CMK (cell line): ENCODE results near the gene PNPLA7.
"Not testable (repeated sequence)": the region's sequence is repeated elsewhere in the genome, so short reads cannot be mapped to it uniquely, and the experiment has no call there.

Source experiments
- DNase-seq: peaks from one replicate; pipeline ENCODE4 v3.0.0-alpha.2; 2010; ENCODE audit warnings: low read depth

Gene PNPLA7

DNA sequence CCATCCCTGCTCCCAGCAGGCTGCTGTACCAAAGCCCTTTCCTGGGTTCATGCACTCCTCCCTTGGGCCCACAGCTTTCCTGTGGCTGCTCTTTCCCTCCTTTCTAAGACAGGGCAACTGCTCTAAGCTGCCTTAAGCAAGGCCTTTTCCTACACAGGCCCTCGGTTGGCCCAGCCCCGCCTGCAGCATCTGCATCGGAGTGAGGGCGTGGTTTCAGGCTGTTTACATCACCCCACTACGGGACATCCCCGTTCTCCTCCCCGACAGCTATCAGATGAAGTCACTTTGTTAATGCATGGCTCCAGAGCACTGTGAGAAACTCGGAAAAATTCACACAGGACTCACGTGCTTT, 25.1 kb upstream of the PNPLA7 start:
- no peak for DNase-seq

DNA sequence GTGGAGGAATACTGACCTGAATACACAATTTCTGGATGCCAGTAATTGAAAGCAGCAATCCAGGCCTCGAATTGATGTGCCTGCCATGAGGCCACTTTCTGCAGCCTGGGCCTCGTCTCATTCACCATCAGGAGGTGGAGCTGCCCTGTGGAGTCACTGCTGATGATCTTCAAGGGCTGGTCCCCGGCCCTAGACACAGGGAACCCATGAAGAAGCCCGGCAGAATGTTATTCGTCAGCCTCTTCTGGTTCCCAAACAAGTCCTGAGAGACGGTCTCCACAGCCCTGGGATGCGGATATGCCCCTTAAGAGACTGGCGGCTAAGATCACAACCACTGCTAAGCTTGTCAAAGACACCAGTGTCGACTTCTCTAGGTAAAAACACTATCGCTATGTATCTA, 24.0 kb upstream of the PNPLA7 start:
- no peak for DNase-seq

DNA sequence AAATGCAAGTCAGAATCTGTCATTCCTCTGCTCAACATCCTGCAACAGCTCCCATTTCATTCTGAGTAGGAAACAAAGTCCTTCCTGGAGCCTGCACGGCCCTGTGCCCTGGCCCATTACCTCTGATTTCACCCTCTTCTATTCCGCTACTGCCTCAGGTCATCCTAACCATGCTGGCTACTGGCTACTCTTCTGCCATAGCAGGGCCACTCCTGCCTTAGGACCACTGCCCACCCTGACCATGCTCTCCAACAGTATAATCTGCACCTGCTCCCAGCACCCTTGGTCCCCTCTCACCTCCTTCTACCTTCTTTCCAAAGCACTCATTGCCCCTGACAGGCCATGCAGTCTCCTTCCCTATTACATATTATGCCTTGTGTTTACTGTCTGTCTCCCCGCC, 20.4 kb upstream of the PNPLA7 start:
- DNase-seq: no peak

DNA sequence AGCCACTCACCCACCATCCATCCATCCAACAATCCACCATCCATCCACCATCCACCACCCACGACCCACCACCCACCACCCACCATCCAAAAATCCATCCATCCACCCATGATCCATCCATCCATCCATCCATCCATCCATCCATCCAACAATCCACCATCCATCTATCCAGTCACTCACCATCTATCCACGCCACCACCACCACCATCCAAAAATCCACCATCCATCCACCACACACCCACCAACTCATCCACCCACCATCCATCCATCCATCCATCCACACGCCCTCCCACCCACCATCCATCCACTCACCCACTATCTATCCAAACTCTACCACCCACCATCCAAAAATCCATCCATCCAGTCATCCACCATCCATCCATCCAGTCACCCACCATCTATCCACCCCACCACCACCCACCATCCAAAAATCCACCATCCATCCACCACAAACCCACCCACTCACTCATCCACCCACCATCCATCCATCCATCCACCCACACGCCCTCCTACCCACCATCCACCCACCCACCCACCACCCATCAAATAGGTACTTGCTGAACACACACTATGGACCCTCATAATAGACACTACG, 19.5 kb upstream of the PNPLA7 start:
- DNase-seq: no peak

DNA sequence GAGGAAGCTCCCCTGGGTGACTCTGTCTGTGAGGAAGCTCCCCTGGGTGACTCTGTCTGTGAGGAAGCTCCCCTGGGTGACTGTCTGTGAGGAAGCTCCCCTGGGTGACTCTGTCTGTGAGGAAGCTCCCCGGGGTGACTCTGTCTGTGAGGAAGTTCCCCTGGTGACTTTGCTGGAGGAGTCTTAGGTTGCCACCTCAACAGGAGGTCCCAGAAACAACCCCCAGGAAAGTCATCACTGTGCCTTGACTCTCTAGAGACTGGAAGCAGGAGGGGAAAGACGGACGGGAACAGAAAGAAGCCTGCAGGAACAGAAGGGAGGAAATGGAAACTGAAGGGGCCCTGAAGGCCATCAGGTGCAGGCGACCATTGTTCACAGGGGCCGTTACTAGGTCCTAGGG, 18.2 kb upstream of the PNPLA7 start:
- not testable (repeated sequence) for DNase-seq

DNA sequence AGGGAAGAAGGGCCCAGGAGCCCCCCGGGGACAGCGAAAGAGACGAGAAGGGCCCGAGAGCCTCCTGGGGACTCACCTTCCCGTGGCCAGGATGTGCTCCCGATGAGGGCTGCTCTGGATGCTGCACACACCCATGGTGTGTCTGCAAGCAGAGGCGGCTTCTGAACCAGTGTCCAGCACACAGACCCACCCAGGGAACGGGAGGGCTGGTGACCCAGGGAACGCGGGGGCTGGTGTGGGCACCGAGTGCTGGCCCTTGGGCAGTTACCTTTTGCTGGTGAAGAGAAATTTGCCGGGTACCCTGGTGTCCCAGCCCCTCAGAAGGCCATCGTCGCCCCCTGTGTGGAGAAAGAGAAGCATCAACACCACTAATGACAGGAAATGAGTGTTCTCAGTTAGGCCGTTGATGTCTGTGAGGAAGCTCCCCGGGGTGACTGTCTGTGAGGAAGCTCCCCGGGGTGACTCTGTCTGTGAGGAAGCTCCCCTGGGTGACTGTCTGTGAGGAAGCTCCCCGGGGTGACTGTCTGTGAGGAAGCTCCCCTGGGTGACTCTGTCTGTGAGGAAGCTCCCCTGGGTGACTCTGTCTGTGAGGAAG, 14.7 kb upstream of the PNPLA7 start:
- no peak for DNase-seq

DNA sequence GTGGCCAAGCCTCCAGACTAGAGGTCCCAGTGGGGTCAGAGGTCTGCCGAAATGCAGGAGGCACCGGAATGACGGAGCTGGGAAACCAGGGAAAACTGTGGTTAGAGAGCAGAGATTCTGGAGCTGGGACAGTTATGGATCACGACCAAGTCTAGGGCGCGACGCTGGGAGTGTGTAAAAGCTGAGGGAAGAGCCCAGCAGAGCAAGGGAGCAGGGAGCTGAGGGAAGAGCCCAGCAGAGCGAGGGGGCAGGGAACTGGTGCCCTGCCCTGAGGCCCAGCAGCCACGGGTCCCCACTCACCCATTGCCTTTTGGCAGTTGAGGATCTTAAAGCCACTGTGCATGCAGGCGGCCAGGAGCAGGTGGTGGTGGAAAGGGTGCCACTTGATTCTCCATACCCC, 13.9 kb upstream of the PNPLA7 start:
- no peak for DNase-seq

DNA sequence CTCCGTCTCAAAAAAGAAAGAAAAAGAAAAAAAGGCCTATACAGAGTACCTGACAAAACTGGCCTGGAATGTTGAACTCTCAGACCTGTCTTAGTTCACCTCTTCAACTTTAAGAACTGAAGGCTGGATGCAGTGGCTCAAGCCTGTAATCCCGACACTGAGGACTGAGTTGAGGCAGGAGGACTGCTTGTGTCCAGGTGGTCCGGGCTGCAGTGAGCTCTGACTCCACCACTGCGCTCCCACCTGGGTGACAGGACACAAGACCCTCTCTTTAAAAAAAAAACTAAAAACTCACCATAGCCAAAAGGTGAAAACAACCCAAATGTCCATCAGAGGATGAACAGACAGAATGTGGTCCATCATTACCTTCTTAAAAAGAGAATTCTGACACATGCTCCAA, 7.9 kb upstream of the PNPLA7 start:
- no peak for DNase-seq

DNA sequence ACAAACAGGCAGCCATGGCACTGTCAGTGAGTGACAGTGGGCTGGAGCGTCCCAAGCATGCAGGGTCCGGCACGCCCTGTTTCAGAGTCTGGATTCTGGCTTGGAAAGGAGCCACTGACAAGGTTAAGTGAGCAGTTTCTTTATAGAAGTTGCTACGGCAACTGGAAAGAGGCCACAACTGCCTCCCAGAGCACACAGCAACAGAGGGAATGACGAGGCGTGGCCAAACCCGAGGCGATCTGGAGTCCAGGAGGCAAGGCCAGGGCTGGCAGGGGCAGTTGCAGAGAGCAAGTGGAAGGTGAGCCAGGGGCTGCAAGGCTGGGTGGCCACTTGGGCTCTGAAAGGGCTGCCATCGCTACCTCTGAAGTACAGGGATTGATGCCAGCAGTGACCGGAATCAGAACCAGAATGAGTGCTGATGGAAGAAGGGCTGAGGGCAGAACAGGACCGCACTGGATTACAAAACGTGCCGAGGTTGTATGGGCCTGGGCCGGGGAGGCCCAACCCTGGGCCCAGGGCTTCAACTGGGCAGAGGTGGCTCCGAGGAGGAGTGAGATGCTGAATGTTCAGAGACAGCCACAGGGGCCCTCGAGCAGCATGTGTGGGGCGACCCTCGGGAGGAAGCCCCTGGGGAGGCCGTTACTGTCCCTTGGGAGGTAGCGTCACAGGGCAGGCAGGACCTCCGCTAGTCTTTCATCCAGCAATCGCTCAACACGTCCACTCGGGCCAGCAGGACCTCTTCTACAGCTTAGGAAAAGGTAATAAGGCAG, 6.1 kb upstream of the PNPLA7 start:
- DNase-seq: no peak

DNA sequence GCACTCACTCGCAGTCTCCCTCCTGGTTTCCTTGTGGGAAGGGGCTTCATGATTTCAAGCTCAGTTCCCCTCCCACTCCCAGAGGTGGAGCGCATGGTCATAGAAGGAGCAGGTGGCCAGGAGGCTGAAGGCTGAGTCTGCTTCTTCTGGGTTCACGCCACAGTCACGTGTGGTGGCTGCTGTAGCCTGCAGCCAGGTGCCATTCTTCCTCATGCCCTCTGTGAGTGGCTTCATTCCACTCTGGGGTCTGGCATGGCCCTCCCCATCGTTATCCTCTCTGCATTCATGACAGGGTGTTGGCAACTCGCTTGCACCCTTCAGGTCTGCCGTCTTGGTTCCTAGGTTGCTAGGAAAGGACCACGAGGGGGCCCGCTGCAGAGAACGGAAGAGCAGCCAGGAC, 5.0 kb upstream of the PNPLA7 start:
- DNase-seq: no peak

DNA sequence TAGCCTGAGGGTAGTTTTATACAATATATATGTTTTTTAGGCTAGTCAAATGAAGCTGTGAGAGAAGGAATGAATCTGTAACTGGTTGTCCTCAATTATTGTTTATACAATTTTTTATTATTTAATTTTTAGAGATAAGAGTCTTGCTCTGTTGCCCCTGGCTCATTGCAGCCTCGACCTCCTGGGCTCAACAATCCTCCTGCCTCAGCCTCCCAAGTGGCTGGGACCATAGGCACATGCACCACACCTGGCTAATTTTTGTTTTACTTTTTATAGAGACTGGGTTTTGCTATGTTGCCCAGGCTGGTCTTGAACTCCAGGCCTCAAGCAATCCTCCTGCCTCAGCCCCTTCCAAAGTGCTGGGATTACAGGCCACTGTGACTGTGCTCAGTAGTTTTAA, 4.1 kb upstream of the PNPLA7 start:
- DNase-seq: no peak

DNA sequence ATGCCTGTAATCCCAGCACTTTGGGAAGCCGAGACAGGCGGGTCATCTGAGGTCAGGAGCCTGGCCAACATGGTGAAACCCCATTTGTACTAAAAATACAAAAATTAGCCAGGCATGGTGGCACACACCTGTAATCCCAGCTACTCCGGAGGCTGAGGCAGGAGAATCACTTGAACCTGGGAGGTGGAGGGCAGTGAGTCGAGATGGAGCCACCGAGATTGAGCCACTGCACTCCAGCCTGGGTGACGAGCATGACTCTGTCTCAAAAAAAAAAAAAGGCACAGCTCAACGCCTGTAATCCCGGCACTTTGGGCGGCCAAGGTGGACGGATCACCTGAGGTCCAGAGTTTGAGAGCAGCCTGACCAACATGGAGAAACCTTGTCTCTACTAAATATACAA, 3.5 kb upstream of the PNPLA7 start:
- DNase-seq: not testable (repeated sequence)

DNA sequence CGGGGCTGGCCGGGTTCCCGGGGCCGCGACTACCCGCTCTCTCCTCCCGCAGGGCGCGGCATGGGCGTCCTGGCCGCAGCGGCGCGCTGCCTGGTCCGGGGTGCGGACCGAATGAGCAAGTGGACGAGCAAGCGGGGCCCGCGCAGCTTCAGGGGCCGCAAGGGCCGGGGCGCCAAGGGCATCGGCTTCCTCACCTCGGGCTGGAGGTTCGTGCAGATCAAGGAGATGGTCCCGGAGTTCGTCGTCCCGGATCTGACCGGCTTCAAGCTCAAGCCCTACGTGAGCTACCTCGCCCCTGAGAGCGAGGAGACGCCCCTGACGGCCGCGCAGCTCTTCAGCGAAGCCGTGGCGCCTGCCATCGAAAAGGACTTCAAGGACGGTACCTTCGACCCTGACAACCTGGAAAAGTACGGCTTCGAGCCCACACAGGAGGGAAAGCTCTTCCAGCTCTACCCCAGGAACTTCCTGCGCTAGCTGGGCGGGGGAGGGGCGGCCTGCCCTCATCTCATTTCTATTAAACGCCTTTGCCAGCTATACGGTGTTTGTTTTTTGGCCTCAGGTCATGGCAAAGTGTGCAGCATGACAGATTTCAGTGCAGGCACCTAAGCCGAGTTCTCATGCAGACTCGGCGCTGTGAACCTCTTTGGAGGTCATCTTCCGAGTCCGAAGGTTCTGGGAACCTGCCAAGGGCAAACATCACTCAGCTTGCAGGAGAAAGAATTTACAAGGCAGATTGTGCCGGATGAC, 2.0 kb upstream of the PNPLA7 start:
- peak; percentile 21 for DNase-seq

DNA sequence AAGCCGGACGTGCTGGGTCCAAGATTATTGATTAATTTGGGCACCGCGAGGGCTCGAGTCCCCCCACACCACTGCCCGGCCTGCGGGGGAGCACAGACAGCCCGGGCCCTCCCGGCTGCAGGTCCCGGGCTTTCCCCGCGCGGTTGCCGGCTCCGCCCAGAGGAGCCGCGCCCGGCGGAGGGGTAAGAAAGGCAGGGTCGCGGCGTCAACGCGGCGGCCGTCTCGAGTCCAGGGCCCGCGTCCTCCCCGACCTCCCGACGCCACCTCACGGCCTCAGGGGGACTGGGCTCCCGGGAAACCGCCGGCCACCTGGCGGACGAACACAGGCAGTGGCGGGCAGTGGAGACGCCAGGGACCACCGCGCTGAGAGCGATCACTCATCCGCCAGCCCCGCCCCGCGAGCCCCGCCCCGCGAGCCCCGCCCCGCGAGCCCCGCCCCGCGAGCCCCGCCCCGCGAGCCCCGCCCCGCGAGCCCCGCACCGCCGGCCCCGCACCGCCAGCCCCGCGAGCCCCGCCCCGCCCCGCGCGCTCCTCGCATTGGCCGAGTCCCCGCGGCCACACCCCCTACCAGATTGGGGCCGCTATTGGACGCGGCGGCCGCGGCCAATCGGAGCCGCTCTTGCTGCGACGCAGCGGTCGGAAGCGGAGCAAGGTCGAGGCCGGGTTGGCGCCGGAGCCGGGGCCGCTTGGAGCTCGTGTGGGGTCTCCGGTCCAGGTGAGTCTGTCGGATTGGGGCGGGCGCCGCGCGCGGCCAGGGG, 1.2 kb upstream of the PNPLA7 start, which contains the start of gene MRPL41:
MRPL41 (plus strand) TSS at position 616 of the 758 bp plus-strand sequence. CDS start 203 bp downstream, outside the sequence.
- DNase-seq: peak; percentile 75

DNA sequence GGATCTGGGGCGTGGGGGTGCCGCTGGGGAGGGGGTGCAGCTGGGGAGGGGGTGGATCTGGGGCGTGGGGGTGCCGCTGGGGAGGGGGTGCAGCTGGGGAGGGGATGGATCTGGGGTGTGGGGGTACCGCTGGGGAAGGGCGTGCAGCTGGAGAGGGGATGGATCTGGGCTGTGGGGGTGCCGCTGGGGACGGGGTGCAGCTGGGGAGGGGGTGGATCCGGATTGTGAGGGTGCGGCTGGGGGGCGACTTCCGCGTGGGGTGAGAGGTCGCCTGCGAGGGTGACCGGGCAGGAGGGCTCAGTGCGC, 709 bp upstream of the PNPLA7 start:
- not testable (repeated sequence) for DNase-seq

DNA sequence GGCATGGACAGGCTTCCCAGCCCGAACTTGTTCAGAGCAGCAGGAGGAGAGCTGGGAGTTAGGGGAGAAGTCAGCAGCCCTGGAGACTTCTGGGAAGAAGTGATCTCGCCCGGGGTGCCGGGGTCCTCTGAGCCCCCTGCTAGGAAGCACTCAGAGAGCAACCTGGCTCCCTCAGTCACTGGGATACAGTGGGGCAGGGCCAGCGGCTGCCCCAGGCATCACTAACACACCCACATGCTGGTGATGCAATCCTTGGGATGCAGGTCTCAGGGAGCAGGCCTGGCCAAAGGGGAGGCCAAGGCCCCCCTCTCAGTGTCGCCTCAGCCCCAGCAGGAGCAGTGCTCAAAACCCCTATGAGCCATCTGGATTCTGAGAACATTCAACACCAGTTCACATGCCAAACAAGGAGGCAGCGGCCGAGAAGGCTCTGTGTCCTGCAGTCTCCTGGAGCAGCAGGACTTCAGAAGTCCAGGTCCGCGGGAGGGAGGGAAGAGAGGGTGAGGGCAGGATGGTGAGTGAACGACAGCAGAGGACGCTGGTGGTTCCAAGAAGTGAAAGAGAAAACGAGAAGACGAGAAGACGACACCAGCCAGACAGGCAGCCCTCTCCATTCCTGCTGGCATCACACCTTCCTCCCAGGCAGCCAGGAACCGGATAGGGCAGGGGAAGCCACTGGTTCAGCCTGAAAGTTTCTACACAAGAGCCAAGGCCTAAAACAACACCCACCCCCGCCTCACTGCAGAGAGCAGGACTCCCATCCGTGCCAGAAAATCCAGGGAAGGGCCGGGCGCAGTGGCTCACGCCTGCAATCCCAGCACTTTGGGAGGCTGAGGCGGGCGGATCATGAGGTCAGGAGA, 2.3 kb downstream of the PNPLA7 start:
- DNase-seq: no peak

DNA sequence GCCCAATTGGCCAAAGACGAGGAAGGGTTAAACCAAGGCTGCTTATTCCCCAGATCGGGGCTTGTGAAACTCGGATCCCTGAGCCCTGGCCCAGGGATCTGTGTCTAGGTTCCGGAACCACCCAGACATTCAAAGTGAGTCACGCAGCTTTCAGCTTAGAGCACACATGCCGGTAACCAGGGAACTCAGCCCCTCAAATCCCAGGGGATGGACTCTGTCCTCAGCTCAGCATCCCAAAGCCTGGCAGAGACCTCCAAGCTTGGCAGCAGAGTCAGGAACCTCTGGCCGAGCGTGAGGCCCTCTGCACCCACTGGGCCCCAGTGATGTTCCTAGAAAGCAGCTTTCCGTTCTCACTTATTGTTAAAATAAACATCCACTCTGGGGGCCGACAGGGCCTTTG, 5.1 kb downstream of the PNPLA7 start:
- no peak for DNase-seq

DNA sequence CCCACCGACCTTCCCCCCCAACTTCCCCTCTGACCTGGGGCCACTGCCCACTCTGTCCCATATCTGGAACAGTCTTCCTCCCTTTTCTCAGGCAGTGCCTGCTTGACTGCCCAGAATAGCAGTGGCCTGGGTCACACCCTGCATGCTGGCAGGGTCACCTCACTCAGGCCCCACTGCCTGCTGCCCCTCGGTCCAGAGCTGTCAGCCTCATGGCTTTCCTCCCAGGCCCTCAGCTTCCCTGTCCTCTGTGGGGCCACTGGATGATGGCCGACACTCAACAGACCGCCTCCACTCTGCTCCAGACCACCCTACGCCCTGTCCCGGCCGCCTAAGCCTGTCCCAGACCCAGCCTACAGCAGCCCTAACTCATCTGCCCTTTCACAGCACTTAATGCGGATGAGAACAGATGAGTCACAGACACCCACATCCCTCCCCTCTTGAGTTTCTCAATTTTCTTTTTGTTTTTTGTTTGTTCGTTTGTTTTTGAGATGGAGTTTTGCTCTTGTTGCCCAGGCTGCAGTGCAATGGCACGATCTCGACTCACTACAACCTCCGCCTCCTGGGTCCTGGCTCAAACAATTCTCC, 5.9 kb downstream of the PNPLA7 start:
- DNase-seq: no peak

DNA sequence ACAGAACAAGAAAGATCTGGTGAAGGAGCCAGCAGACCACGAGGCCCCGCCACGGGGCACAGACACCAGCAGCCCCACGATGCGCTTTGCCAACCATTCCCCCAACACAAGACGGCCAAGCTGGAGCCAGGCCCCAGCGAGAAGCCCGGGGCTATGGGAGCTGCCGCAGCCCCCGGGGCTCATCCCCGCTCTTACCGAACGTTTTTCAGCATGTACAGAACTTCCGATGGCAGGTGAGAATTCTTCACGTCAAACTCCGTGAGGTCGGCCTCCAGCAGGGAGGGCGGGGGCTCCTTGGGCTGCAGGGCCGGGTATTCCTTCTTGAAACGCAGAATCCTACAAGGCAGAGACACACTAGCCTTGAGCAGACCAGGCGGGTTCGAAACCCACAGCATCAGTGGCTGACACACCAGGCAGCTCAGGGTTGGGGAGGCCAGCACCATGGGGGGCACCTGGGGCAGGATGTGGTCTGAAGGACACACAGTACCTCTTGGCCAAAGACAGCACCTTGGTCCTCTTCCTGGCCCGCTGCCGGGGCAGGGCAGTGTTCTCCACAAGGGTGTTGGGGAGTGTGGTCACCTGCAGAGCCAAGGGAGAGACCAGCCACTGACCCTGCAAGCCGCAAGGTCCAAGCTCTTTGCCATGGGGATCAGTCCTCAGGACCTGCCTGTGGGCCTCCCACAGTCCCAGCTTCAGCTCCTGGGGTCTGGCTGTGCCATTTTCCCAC, 6.8 kb downstream of the PNPLA7 start:
- no peak for DNase-seq

DNA sequence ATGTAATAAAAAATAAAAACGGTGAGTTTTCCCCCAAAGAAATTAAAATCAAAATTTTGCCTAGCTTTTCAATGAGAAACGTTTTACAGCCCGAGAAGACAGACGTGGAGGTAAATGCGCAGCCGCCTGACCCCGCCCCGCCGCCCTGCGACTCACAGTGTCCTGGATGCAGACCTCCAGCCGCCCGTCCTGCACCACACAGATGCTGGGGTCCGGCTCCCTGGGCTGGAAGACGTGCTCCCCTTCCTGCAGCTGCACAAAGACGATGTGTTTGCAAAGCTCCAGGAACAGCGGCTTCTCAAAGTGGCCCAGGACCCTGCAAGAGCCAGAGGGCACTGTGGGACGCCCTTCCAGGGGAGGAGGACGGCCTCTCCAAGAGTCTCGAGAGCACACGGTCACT, 7.7 kb downstream of the PNPLA7 start:
- no peak for DNase-seq
